Neutrophil (primary cell): ENCODE data around the gene SCYGR1.

Experiments used
- H3K27ac ChIP-seq: fragments of 200-600 bp; sonication (generic); 2 replicates; pipeline ENCODE4 v1.5.1; 2016; ENCODE audit warnings: mild to moderate bottlenecking, moderate library complexity
- H3K27me3 ChIP-seq: fragments of 200-600 bp; sonication (generic); 2 replicates; pipeline ENCODE4 v1.6.0; 2016; ENCODE audit warnings: mild to moderate bottlenecking
- H3K36me3 ChIP-seq: fragments of 200-600 bp; sonication (generic); 2 replicates; pipeline ENCODE4 v1.5.1; 2017
- H3K4me1 ChIP-seq, 2 experiments: fragments of 200-600 bp in 1 of 2; sonication (generic) in 1 of 2; 1 replicate in 1 of 2; 2 replicates in 1 of 2; pipeline versions ENCODE4 v1.5.1 to v1.6.1; 2013 to 2016; ENCODE audit warnings: low read depth in 1 of 2, low read length in 1 of 2, mild to moderate bottlenecking in 1 of 2, moderate library complexity in 1 of 2; ENCODE audit not compliant: control insufficient read depth in 1 of 2, insufficient read depth in 1 of 2
- H3K4me3 ChIP-seq, 2 experiments: fragments of 200-600 bp in 1 of 2; sonication (generic) in 1 of 2; 1 replicate in 1 of 2; 2 replicates in 1 of 2; pipeline ENCODE4 v1.5.1; 2013 to 2016; ENCODE audit warnings: low read depth in 1 of 2, low read length in 1 of 2, mild to moderate bottlenecking in 1 of 2, moderate library complexity in 1 of 2
- H3K9me3 ChIP-seq: fragments of 200-600 bp; sonication (generic); 2 replicates; pipeline ENCODE4 v1.5.1; 2016
- TF ChIP-seq, protein P1 (sequence below): fragments of 200-600 bp; sonication (generic); IDR thresholded peaks from 2 replicates; pipeline ENCODE4 v1.5.1; 2016; ENCODE audit warnings: antibody characterized with exemption

Gene SCYGR1

DNA sequence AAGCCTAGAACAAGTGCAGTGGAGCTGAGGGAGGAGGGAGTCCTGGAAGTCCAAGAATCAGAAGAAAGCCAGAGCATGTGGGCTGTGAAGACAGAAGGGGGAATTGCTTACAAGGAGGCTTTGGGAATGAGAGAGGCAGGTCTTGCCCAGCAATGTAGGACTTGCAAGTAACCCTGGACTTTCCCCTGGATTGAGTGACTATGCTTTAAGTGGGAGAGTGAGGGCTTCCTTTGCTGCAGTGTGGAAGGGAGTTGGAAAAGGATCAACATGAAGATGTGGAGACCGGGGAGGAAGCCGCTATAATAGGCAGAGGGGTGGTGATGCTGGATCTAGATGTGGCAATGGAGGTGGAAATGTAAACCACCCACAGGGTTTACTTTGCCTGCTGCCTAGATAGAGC, 13.8 kb upstream of the SCYGR1 start:
- Histone ChIP-seq H3K4me1 (peaks cover 16 to 27% of the 10 kb centered on the region in 2 experiments), H3K36me3 (no peaks in the 10 kb centered on the region), H3K27ac (no peak overlapping the region), H3K9me3 (no peaks in the 10 kb centered on the region), H3K4me3 (no peak overlapping the region), H3K27me3 (peaks cover 5% of the 10 kb centered on the region)
- TF ChIP-seq, protein P1, sequence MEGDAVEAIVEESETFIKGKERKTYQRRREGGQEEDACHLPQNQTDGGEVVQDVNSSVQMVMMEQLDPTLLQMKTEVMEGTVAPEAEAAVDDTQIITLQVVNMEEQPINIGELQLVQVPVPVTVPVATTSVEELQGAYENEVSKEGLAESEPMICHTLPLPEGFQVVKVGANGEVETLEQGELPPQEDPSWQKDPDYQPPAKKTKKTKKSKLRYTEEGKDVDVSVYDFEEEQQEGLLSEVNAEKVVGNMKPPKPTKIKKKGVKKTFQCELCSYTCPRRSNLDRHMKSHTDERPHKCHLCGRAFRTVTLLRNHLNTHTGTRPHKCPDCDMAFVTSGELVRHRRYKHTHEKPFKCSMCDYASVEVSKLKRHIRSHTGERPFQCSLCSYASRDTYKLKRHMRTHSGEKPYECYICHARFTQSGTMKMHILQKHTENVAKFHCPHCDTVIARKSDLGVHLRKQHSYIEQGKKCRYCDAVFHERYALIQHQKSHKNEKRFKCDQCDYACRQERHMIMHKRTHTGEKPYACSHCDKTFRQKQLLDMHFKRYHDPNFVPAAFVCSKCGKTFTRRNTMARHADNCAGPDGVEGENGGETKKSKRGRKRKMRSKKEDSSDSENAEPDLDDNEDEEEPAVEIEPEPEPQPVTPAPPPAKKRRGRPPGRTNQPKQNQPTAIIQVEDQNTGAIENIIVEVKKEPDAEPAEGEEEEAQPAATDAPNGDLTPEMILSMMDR: no peak

DNA sequence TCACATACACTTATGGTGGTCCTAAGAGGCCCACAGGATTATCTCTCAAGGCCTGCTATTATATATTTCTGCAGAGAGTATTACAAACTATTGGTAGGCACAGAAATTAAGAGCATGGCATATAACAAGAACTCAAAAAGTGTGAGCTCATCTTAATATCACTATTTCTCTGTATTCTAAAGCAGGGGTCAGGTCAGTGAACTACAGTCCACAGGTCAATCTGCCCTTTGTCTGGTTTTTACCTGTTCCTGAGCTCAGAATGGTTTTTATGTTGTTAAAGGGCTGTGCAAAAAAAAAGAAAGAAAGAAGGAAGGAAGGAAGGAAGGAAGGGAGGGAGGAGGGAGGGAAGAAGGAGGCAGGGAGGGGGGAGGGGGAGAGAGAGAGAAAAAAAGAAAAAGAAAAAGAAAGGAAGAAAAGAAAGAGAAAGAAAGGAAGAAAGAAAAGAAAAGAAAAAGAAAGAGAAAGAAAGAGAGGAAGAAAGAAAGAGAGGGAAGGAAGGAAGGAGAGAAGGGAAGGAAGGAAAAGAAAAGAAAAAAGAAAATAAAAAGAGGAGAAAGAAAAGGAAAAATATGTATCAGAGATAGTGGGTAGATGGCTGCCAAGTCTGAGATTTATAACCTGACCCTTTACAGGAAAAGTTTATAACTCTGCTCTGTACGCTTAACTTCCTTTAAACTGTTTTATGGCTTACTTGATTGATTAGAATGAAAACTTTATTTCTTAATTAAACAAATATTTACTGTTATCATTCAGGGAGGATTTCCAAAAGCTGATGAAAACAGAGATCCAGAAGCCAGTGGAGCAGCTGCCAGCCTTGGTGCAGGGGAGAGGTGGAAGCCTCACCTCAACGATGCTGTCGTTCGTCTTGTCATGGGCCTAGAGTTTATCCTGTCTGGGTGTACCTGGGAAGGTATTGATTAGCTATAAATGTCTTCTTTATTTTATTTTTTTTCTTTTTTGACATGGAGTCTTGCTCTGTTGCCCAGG, 11.2 kb upstream of the SCYGR1 start:
- Histone ChIP-seq H3K4me3 (no peak overlapping the region), H3K9me3 (no peaks in the 10 kb centered on the region), H3K27ac (peak overlapping the region; percentile 4), H3K4me1 (peaks cover 9 to 18% of the 10 kb centered on the region in 2 experiments), H3K36me3 (no peaks in the 10 kb centered on the region), H3K27me3 (peaks cover 5% of the 10 kb centered on the region)
- TF ChIP-seq, protein P1: no peak

DNA sequence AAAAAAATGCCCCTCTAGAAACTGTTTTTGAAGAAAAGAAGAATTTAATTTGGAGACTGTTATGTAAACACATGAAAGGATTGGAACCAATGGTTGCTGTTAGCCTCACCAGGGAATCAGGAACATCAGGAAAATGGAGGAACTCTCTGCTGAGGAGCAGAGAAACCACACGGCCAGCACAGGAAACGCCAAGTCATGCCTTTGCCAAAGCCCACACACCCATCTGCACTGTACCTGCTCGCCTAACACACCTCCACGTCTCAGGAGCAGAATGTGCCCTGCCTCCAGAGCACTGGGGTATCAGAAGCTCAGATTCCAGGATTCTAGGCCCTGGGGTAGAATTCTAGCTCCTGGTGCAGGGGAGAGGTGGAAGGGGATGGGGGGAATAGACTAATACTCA, 9.8 kb upstream of the SCYGR1 start:
- H3K27me3 ChIP-seq: peaks cover 2% of the 10 kb centered on the region
- H3K4me1 ChIP-seq: peaks cover 9 to 18% of the 10 kb centered on the region in 2 experiments
- no peaks in the 10 kb centered on the region for H3K9me3 ChIP-seq
- TF ChIP-seq, protein P1: no peak
- peak overlapping the region; percentile 40 for H3K27ac ChIP-seq
- H3K36me3 ChIP-seq: no peaks in the 10 kb centered on the region
- no peak overlapping the region for H3K4me3 ChIP-seq

DNA sequence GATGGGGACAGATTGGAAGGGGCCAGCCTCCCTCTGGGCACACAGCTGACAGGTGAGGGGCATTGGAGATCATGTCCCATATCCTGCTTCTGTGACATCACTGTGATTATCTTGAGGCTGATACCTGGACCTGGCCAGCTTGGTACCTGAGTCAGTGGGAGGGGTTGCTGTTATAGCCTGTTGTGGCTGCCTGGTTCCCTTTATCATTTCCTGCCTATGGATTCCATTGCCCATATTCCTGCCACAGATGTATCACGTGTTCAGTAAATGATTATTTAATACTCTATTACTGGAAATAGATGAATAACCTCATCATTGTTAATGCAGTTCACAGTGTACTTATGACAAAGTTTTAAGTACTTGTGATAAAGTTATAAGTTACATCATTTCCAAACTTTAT, 7.8 kb upstream of the SCYGR1 start:
- H3K27me3 ChIP-seq: no peaks in the 10 kb centered on the region

DNA sequence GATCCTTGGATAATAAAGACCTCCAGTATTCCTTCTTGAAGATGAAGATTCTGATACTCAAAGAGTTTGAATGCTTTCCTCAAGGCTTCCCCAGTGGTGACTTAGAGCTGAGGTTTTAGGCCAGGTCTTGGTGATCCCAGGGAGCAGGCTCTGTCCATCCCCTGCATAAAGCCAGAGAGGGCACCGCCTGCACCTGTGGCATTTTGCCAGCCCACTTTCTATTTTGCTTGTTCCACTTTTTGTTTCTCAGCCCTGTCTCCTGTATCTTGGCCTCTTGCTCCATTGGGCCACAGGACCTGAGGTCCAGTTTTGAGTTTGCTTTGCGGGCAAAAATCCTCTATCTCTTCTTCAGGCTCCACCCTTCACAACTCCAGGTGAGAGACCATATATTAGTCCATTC, 6.7 kb upstream of the SCYGR1 start:
- TF ChIP-seq, protein P1: no peak
- no peak overlapping the region for H3K4me3 ChIP-seq
- H3K4me1 ChIP-seq: peaks cover 9 to 18% of the 10 kb centered on the region in 2 experiments
- no peaks in the 10 kb centered on the region for H3K27me3 ChIP-seq
- no peak overlapping the region for H3K27ac ChIP-seq
- H3K9me3 ChIP-seq: no peaks in the 10 kb centered on the region
- no peaks in the 10 kb centered on the region for H3K36me3 ChIP-seq

More for the DNA sequence above, 7.8 kb upstream of the SCYGR1 start:
- TF ChIP-seq, protein P1: no peak
- Histone ChIP-seq H3K9me3 (no peaks in the 10 kb centered on the region), H3K4me3 (no peak overlapping the region), H3K27ac (no peak overlapping the region), H3K4me1 (peaks cover 9 to 18% of the 10 kb centered on the region in 2 experiments), H3K36me3 (no peaks in the 10 kb centered on the region)
